DMS153 (cell line): Measurements from ENCODE around the gene RAD9A.

ENCODE experiments used
- DNase-seq: peaks from one replicate; lab custom pipeline; 2025; lab: John Stamatoyannopoulos, UW

Gene RAD9A

GRCh38 chr11:67441098-67441563, 49.3 kb downstream of the RAD9A start:
- DNase-seq, result no peak

GRCh38 chr11:67441731-67442351, 50.1 kb downstream of the RAD9A start:
- DNase-seq, result no peak

- DNase-seq, result no peak
Measured at GRCh38 chr11:67442504-67443404, 51.0 kb downstream of the RAD9A start.

GRCh38 chr11:67445515-67445914, 53.7 kb downstream of the RAD9A start:
- no peak for DNase-seq
